Mucosa of rectum (tissue), 2 donors: ENCODE measurements around the gene BMP5.

Experiments used
- H3K27ac ChIP-seq, 2 donors: one replicate each; pipeline ENCODE4 v1.7.0; 2013; ENCODE audit warnings: inconsistent platforms in 2 of 2, low read depth in 2 of 2, low read length in 2 of 2
- H3K27me3 ChIP-seq, 2 donors: one replicate each; pipeline ENCODE4 v1.7.0; 2013; ENCODE audit warnings: low read length in 2 of 2; ENCODE audit not compliant: control insufficient read depth in 2 of 2, insufficient read depth in 2 of 2
- H3K36me3 ChIP-seq, 2 donors: one replicate each; pipeline ENCODE4 v1.7.0; 2013; ENCODE audit warnings: low read length in 2 of 2; ENCODE audit not compliant: control insufficient read depth in 2 of 2, insufficient read depth in 2 of 2
- H3K4me1 ChIP-seq, 2 donors: one replicate each; pipeline ENCODE4 v1.7.0; 2013; ENCODE audit warnings: low read length in 2 of 2, mild to moderate bottlenecking in 1 of 2; ENCODE audit not compliant: control insufficient read depth in 2 of 2, insufficient read depth in 2 of 2
- H3K4me3 ChIP-seq, 2 donors: one replicate each; pipeline ENCODE4 v1.7.0; 2013; ENCODE audit warnings: low read length in 2 of 2
- H3K9ac ChIP-seq, 2 donors: one replicate each; pipeline ENCODE4 v1.7.0; 2013; ENCODE audit warnings: low read length in 2 of 2, low read depth in 1 of 2, mild to moderate bottlenecking in 1 of 2
- H3K9me3 ChIP-seq, 2 donors: one replicate each; pipeline ENCODE4 v1.7.0; 2013; ENCODE audit warnings: low read length in 2 of 2; ENCODE audit not compliant: control insufficient read depth in 2 of 2
- donor health status: healthy.
- donor health status: Normal muscosa, but diverticular disease.

Gene BMP5

DNA sequence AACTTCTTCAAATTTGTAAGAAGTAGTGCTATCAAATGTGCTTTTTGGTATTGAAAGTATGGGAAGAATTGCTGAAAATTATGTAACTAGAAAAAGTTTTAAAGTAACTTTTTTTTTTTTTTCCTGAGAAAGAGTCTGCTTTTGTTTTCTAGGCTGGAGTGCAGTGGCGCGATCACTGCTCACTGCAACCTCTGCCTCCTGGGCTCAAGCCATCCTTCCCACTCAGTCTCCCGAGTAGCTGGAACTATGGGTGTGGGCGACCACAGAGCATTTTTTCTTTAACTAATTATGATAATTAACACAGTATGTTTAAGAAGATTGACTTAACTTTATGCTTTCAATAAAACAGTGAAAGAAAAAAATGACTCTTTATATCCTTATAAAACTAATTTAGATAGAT, 38.4 kb downstream of the BMP5 start:
- H3K27me3 ChIP-seq = no peaks in the 10 kb centered on the region
- no peaks in the 10 kb centered on the region for H3K36me3 ChIP-seq
- no peak overlapping the region for H3K27ac ChIP-seq
- no peak overlapping the region for H3K9ac ChIP-seq
- H3K4me1 ChIP-seq = peaks cover 0 to 4% of the 10 kb centered on the region in 2 donors
- no peaks in the 10 kb centered on the region for H3K9me3 ChIP-seq
- no peak overlapping the region for H3K4me3 ChIP-seq

GRCh38 chr6:55836481-55836880, 38.9 kb downstream of the BMP5 start:
- Histone ChIP-seq H3K9ac (no peak overlapping the region), H3K4me3 (no peak overlapping the region), H3K9me3 (no peaks in the 10 kb centered on the region), H3K4me1 (peaks cover 0 to 4% of the 10 kb centered on the region in 2 donors), H3K27me3 (no peaks in the 10 kb centered on the region), H3K27ac (peak overlapping the region in 1 of 2 donors; percentile 37), H3K36me3 (no peaks in the 10 kb centered on the region)

GRCh38 chr6:55835220-55835619, 40.2 kb downstream of the BMP5 start:
- Histone ChIP-seq H3K27me3 (no peaks in the 10 kb centered on the region), H3K9me3 (no peaks in the 10 kb centered on the region)

DNA sequence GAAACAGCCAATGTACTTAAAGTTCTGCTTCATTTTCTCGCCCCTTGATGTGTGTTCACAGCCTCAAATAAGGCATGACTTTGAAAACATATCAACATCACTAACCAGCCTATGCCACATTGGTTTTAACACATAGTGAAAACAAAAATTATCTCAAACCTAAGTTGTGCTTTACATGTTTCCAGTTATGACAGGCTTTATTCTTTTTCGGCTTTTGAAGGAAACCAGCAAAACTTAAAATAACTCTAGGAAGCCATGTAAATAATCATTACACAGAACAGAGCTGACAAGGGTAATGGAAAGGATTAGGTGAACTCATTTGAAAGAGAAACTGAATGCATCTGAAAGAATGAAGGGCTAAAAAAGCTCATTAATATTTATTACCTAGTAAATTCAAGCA, 42.1 kb downstream of the BMP5 start:
- Histone ChIP-seq H3K36me3 (no peaks in the 10 kb centered on the region), H3K9me3 (no peaks in the 10 kb centered on the region), H3K4me3 (no peak overlapping the region), H3K9ac (no peak overlapping the region), H3K4me1 (peaks cover 0 to 4% of the 10 kb centered on the region in 2 donors), H3K27ac (no peak overlapping the region), H3K27me3 (no peaks in the 10 kb centered on the region)

More at GRCh38 chr6:55835220-55835619, 40.2 kb downstream of the BMP5 start:
- no peaks in the 10 kb centered on the region for H3K36me3 ChIP-seq
- no peak overlapping the region for H3K9ac ChIP-seq
- no peak overlapping the region for H3K27ac ChIP-seq
- H3K4me3 ChIP-seq = no peak overlapping the region
- H3K4me1 ChIP-seq = peaks cover 0 to 4% of the 10 kb centered on the region in 2 donors

GRCh38 chr6:55827818-55828522, 47.4 kb downstream of the BMP5 start:
- H3K4me3 ChIP-seq = no peak overlapping the region
- H3K4me1 ChIP-seq = no peaks in the 10 kb centered on the region
- no peak overlapping the region for H3K27ac ChIP-seq
- H3K9ac ChIP-seq = no peak overlapping the region
- H3K27me3 ChIP-seq = no peaks in the 10 kb centered on the region
- no peaks in the 10 kb centered on the region for H3K36me3 ChIP-seq
- no peaks in the 10 kb centered on the region for H3K9me3 ChIP-seq

DNA sequence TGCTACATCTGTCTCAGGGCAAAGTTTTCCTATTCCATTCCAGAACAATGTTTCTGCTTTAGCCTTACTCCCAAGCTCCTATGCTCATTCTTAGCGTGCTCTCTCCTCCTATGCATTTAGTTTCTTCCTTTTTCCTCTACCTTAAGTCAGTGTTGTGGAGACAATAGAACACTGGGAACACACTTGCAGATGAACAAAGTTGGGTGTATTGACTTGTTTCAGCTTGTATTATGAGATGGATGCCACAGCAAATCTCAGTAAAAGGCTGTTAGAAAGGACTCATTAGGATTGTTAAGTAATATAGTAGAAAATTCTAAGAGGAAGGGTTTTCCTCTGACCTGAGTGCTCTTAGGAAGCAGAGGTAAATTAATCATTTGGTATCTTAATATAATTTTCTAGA, 48.4 kb downstream of the BMP5 start:
- Histone ChIP-seq H3K4me3 (no peak overlapping the region), H3K36me3 (no peaks in the 10 kb centered on the region), H3K4me1 (no peaks in the 10 kb centered on the region), H3K9ac (no peak overlapping the region), H3K9me3 (no peaks in the 10 kb centered on the region), H3K27me3 (no peaks in the 10 kb centered on the region), H3K27ac (no peak overlapping the region)

- Histone ChIP-seq H3K9ac (no peak overlapping the region), H3K36me3 (no peaks in the 10 kb centered on the region), H3K27ac (no peak overlapping the region), H3K4me3 (no peak overlapping the region), H3K9me3 (no peaks in the 10 kb centered on the region), H3K27me3 (no peaks in the 10 kb centered on the region), H3K4me1 (no peaks in the 10 kb centered on the region)
These were observed 49.9 kb downstream of the BMP5 start for GRCh38 chr6:55825402-55826051.

DNA sequence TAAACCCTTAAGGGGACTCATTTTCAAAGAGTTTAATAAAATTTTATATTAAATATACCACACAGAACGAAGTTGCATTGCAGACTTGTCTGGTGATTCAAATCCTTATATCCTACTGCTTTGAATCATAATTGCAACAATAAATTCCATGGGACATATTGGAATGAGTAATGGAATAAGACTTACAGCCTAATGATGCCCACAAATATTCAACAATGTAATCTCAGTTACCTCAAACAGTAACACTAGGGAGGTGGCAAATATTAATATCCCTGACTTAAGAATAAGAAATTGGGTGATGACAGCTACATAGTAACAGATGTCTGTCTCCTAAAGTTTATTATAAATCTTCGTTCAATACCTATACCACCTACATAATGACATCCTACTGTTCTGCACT, 52.6 kb downstream of the BMP5 start:
- Histone ChIP-seq H3K27me3 (no peaks in the 10 kb centered on the region), H3K4me1 (no peaks in the 10 kb centered on the region)

DNA sequence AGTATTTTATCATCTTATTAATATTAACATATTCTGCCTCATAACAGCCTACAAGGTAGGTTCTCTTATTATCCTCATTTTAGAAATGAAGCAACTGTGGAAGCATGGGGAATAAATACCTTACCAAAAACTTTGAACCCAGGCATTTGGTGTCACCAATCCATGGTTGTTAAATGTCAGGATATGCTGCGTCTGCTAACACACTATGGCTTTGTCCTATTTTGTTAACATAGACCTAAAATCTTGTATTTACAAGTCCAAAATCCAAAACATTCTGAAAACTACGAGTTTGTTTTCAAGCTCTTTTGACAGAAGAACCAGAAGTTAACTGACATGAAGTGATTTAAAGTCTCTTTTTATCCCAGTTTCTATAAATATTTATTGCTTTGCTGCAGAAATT, 53.4 kb downstream of the BMP5 start:
- Histone ChIP-seq H3K4me1 (no peaks in the 10 kb centered on the region), H3K36me3 (no peaks in the 10 kb centered on the region), H3K27ac (no peak overlapping the region), H3K9ac (no peak overlapping the region), H3K9me3 (no peaks in the 10 kb centered on the region), H3K27me3 (no peaks in the 10 kb centered on the region), H3K4me3 (no peak overlapping the region)

More for the DNA sequence above, 52.6 kb downstream of the BMP5 start:
- Histone ChIP-seq H3K9me3 (no peaks in the 10 kb centered on the region), H3K9ac (no peak overlapping the region), H3K27ac (no peak overlapping the region), H3K36me3 (no peaks in the 10 kb centered on the region), H3K4me3 (no peak overlapping the region)

- Histone ChIP-seq H3K36me3 (no peaks in the 10 kb centered on the region), H3K4me1 (no peaks in the 10 kb centered on the region), H3K27ac (no peak overlapping the region), H3K9me3 (no peaks in the 10 kb centered on the region), H3K27me3 (no peaks in the 10 kb centered on the region), H3K9ac (no peak overlapping the region), H3K4me3 (no peak overlapping the region)
These were observed 54.7 kb downstream of the BMP5 start for GRCh38 chr6:55820696-55821095.
